ENCODE results near the gene PEAR1.

PEAR1 gene

GRCh38 chr1:156851779-156852417, 41.6 kb upstream of the PEAR1 start:
- H3K36me3 ChIP-seq (ENCODE audit: low read length), result no peaks in the 10 kb centered on the region
- TF ChIP-seq, protein P1, sequence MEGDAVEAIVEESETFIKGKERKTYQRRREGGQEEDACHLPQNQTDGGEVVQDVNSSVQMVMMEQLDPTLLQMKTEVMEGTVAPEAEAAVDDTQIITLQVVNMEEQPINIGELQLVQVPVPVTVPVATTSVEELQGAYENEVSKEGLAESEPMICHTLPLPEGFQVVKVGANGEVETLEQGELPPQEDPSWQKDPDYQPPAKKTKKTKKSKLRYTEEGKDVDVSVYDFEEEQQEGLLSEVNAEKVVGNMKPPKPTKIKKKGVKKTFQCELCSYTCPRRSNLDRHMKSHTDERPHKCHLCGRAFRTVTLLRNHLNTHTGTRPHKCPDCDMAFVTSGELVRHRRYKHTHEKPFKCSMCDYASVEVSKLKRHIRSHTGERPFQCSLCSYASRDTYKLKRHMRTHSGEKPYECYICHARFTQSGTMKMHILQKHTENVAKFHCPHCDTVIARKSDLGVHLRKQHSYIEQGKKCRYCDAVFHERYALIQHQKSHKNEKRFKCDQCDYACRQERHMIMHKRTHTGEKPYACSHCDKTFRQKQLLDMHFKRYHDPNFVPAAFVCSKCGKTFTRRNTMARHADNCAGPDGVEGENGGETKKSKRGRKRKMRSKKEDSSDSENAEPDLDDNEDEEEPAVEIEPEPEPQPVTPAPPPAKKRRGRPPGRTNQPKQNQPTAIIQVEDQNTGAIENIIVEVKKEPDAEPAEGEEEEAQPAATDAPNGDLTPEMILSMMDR (IDR thresholded peaks at IDR 0.05; ENCODE audit: insufficient read depth, low read length, poor library complexity, severe bottlenecking), result no peak
- no peak for TF ChIP-seq EZH2phosphoT487 (conservative IDR thresholded peaks at IDR 0.05; ENCODE audit: low read length)
- no peak overlapping the region for H3K9ac ChIP-seq (ENCODE audit: low read length)
- H4K20me1 ChIP-seq (ENCODE audit: low read depth, low read length), result no peaks in the 10 kb centered on the region
- no peak overlapping the region for H3K27ac ChIP-seq (ENCODE audit: low read depth, low read length)
- H3K9me3 ChIP-seq (ENCODE audit: insufficient read depth, low read length), result no peaks in the 10 kb centered on the region
- no peak overlapping the region for H3K4me2 ChIP-seq (ENCODE audit: low read depth, low read length, poor library complexity, severe bottlenecking)
- no peaks in the 10 kb centered on the region for H3K9me2 ChIP-seq (replicated peaks; ENCODE audit: insufficient read depth, low read length)
- H3F3A ChIP-seq (ENCODE audit: insufficient read depth), result no peaks in the 10 kb centered on the region
- H3K27me3 ChIP-seq (ENCODE audit: low read length), result no peaks in the 10 kb centered on the region
- no peak overlapping the region for H2AFZ ChIP-seq (ENCODE audit: low read depth, low read length, severe bottlenecking)
- H3K79me2 ChIP-seq (ENCODE audit: insufficient read depth, low read length), result no peaks in the 10 kb centered on the region
- H3K4me3 ChIP-seq (ENCODE audit: insufficient read depth, low read length, poor library complexity, severe bottlenecking), result no peak overlapping the region

- H3K79me2 ChIP-seq (ENCODE audit: insufficient read depth, low read length), result no peaks in the 10 kb centered on the region
- H3K9ac ChIP-seq (ENCODE audit: low read length), result no peak overlapping the region
- H3K9me3 ChIP-seq (ENCODE audit: insufficient read depth, low read length), result no peaks in the 10 kb centered on the region
- no peak overlapping the region for H2AFZ ChIP-seq (ENCODE audit: low read depth, low read length, severe bottlenecking)
- H3K4me3 ChIP-seq (ENCODE audit: insufficient read depth, low read length, poor library complexity, severe bottlenecking), result no peak overlapping the region
- H3K27me3 ChIP-seq (ENCODE audit: low read length), result no peaks in the 10 kb centered on the region
- no peaks in the 10 kb centered on the region for H4K20me1 ChIP-seq (ENCODE audit: low read depth, low read length)
- no peak overlapping the region for H3K4me2 ChIP-seq (ENCODE audit: low read depth, low read length, poor library complexity, severe bottlenecking)
- H3K9me2 ChIP-seq (replicated peaks; ENCODE audit: insufficient read depth, low read length), result no peaks in the 10 kb centered on the region
- TF ChIP-seq, protein P1 (IDR thresholded peaks at IDR 0.05; ENCODE audit: insufficient read depth, low read length, poor library complexity, severe bottlenecking), result no peak
- TF ChIP-seq EZH2phosphoT487 (conservative IDR thresholded peaks at IDR 0.05; ENCODE audit: low read length), result no peak
- no peak overlapping the region for H3K27ac ChIP-seq (ENCODE audit: low read depth, low read length)
- H3K36me3 ChIP-seq (ENCODE audit: low read length), result no peaks in the 10 kb centered on the region
- H3F3A ChIP-seq (ENCODE audit: insufficient read depth), result no peaks in the 10 kb centered on the region
Measured at GRCh38 chr1:156852418-156852874, 41.1 kb upstream of the PEAR1 start.

DNA sequence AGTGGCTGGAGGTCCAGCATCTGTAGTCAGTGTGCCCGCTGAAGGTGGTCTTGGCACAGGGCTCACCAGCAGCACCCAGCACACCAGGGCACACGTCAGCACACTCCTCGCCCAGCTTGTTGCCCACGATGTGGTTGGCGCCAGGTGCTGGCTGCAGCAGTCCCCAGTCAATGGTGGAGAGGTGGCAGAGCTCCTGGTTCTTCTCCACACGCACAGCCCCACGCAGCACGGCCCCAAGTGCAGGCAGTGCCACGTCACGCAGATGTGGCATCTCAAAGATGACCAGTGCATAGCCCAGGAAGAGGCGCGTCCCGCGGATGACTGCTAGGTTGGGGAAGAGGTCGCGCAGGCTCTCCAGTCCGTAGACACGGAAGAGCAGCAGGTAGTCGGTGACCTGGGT, 39.8 kb upstream of the PEAR1 start:
- no peak overlapping the region for H2AFZ ChIP-seq (ENCODE audit: low read depth, low read length, severe bottlenecking)
- H3K27me3 ChIP-seq (ENCODE audit: low read length), result no peaks in the 10 kb centered on the region

GRCh38 chr1:156854634-156855033, 38.9 kb upstream of the PEAR1 start:
- Histone ChIP-seq H3K4me2 (ENCODE audit: low read depth, low read length, poor library complexity, severe bottlenecking) (no peak overlapping the region), H4K20me1 (ENCODE audit: low read depth, low read length) (no peaks in the 10 kb centered on the region), H3K27ac (ENCODE audit: low read depth, low read length) (no peak overlapping the region), H3K27me3 (ENCODE audit: low read length) (no peaks in the 10 kb centered on the region), H3K36me3 (ENCODE audit: low read length) (no peaks in the 10 kb centered on the region), H3K9me2 (replicated peaks; ENCODE audit: insufficient read depth, low read length) (no peaks in the 10 kb centered on the region), H3K9ac (ENCODE audit: low read length) (no peak overlapping the region), H2AFZ (ENCODE audit: low read depth, low read length, severe bottlenecking) (no peak overlapping the region), H3K4me3 (ENCODE audit: insufficient read depth, low read length, poor library complexity, severe bottlenecking) (no peak overlapping the region), H3F3A (ENCODE audit: insufficient read depth) (no peaks in the 10 kb centered on the region), H3K9me3 (ENCODE audit: insufficient read depth, low read length) (no peaks in the 10 kb centered on the region), H3K79me2 (ENCODE audit: insufficient read depth, low read length) (no peaks in the 10 kb centered on the region)
- TF ChIP-seq, protein P1 (IDR thresholded peaks at IDR 0.05; ENCODE audit: insufficient read depth, low read length, poor library complexity, severe bottlenecking), result no peak
- no peak for TF ChIP-seq EZH2phosphoT487 (conservative IDR thresholded peaks at IDR 0.05; ENCODE audit: low read length)

More for the DNA sequence above, 39.8 kb upstream of the PEAR1 start:
- H3K9me2 ChIP-seq (replicated peaks; ENCODE audit: insufficient read depth, low read length), result no peaks in the 10 kb centered on the region
- H3K79me2 ChIP-seq (ENCODE audit: insufficient read depth, low read length), result no peaks in the 10 kb centered on the region
- H3K9me3 ChIP-seq (ENCODE audit: insufficient read depth, low read length), result no peaks in the 10 kb centered on the region
- H3K9ac ChIP-seq (ENCODE audit: low read length), result no peak overlapping the region
- no peaks in the 10 kb centered on the region for H3K36me3 ChIP-seq (ENCODE audit: low read length)
- H3K4me2 ChIP-seq (ENCODE audit: low read depth, low read length, poor library complexity, severe bottlenecking), result no peak overlapping the region
- no peak overlapping the region for H3K27ac ChIP-seq (ENCODE audit: low read depth, low read length)
- H3F3A ChIP-seq (ENCODE audit: insufficient read depth), result no peaks in the 10 kb centered on the region
- H3K4me3 ChIP-seq (ENCODE audit: insufficient read depth, low read length, poor library complexity, severe bottlenecking), result no peak overlapping the region
- no peak for TF ChIP-seq EZH2phosphoT487 (conservative IDR thresholded peaks at IDR 0.05; ENCODE audit: low read length)
- H4K20me1 ChIP-seq (ENCODE audit: low read depth, low read length), result no peaks in the 10 kb centered on the region

All from SU-DHL-6 (cell line).